B cell (primary cell): ENCODE results near the gene TAS2R41.
"Not testable (repeated sequence)": the region's sequence is repeated elsewhere in the genome, so short reads cannot be mapped to it uniquely, and the experiment has no call there.

Experiments used
- CTCF ChIP-seq: fragments of 200-600 bp; IDR thresholded peaks from one replicate; pipeline ENCODE4 v1.8.0; 2022; ENCODE audit warnings: antibody characterized with exemption, mild to moderate bottlenecking
- EZH2 ChIP-seq: IDR thresholded peaks from 2 replicates; pipeline ENCODE4 v1.6.1; 2012; ENCODE audit warnings: borderline replicate concordance, low read depth, mild to moderate bottlenecking, moderate library complexity, low read length; ENCODE audit not compliant: insufficient read depth, poor library complexity, severe bottlenecking

- TF ChIP-seq CTCF, EZH2: not testable (repeated sequence)
Measured at GRCh38 chr7:143486266-143486665, 8.6 kb downstream of the TAS2R41 start.
